Measurements from ENCODE around the gene LY6G6F.

GRCh38 chr6:31712296-31712695 is 5.6 kb downstream of the LY6G6F start:
- TF ChIP-seq CTCF (IDR thresholded peaks at IDR 0.05) (no peak), EP300 (IDR thresholded peaks at IDR 0.05) (no peak)
